Neural progenitor cell (in vitro differentiated cells): ENCODE data around the gene STRN4.

Source experiments
- EZH2 ChIP-seq: fragments of 200-600 bp; sonication (generic); IDR thresholded peaks from 2 replicates; pipeline ENCODE4 v1.6.1; 2017; ENCODE audit warnings: antibody characterized with exemption, mild to moderate bottlenecking, moderate library complexity
- TF ChIP-seq, protein P1 (sequence below): fragments of 200-600 bp; sonication (generic); IDR thresholded peaks from 2 replicates; pipeline ENCODE4 v1.5.1; 2017; ENCODE audit warnings: antibody characterized with exemption, mild to moderate bottlenecking

DNA sequence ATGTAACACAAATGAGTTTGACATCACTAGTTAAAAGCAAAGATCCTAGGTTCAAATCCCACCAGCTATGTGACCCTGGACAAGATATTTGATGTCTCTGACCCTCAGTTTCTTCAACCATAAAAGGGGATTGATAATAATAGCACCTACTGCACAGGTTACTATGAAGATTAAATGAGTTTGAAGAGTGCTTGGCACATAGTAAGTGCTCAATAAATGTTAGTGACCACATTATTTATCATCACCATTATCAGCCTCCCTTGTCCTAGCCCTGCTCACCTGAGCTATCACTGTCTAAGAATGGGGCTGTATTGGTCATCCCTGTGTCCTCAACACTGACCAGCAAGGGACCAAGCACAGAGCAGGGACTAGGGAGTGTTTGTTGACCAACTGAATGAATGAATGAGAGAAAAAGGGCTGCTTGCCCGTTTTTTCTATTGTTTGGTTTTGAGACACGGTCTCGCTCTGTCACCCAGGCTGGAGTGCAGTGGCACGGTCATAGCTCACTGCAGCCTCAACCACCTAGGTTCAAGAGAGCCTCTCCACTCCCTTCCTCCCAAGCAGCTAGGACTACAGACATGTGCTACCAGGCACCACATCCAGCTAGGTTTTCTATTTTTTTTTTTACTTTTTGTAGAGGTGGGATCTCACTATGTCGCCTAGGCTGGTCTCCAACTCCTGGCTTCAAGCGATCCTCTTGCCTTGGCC, 58.7 kb downstream of the STRN4 start:
- TF ChIP-seq, protein P1, sequence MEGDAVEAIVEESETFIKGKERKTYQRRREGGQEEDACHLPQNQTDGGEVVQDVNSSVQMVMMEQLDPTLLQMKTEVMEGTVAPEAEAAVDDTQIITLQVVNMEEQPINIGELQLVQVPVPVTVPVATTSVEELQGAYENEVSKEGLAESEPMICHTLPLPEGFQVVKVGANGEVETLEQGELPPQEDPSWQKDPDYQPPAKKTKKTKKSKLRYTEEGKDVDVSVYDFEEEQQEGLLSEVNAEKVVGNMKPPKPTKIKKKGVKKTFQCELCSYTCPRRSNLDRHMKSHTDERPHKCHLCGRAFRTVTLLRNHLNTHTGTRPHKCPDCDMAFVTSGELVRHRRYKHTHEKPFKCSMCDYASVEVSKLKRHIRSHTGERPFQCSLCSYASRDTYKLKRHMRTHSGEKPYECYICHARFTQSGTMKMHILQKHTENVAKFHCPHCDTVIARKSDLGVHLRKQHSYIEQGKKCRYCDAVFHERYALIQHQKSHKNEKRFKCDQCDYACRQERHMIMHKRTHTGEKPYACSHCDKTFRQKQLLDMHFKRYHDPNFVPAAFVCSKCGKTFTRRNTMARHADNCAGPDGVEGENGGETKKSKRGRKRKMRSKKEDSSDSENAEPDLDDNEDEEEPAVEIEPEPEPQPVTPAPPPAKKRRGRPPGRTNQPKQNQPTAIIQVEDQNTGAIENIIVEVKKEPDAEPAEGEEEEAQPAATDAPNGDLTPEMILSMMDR, result no peak
- TF ChIP-seq EZH2, result no peak
